HCT116 (cell line): Measurements from ENCODE around the gene SPDYE2B. TPM values are rescaled to one million over a fixed set of nuclear protein-coding genes. Genes with fewer than 3 reads are reported as not detected.
"Not testable (repeated sequence)": the region's sequence is repeated elsewhere in the genome, so short reads cannot be mapped to it uniquely, and the experiment has no call there.

Experiments used
- ATAC-seq: fragments of 200-7000 bp; cut with Tn5 transposase; 2 replicates; pipeline ENCODE4 v1.9.1; 2020; ENCODE audit warnings: mild to moderate bottlenecking, moderate library complexity
- Bru-seq: library from RNA; stranded (reverse); fragments of 400-500 nt; gene quantifications from one replicate; lab custom pipeline; 2021; lab: Mats Ljungman, UMichigan
- BruChase-seq, 2 experiments: library from RNA; stranded (reverse); fragments of 400-500 nt; gene quantifications; one replicate each; lab custom pipeline; 2021; lab: Mats Ljungman, UMichigan
- BruUV-seq: library from RNA; stranded (reverse); fragments of 400-500 nt; replicated peaks from 2 replicates; lab custom pipeline; 2021; lab: Mats Ljungman, UMichigan
- CTCF ChIA-PET: fragments of 300-600 bp; sonication (Branson Sonifier 250); formaldehyde crosslinking; loops from one replicate; lab custom pipeline; 2021; ENCODE audit warnings: antibody characterized with exemption; lab: Charles Lee
- POLR2A ChIA-PET: fragments of 300-600, 350-600 bp; sonication (Branson Sonifier 250); formaldehyde crosslinking; loops from one replicate; lab custom pipeline; 2021; ENCODE audit warnings: antibody characterized with exemption; lab: Charles Lee
- RAD21 ChIA-PET, 2 experiments: fragments of 300-600 bp; sonication (Branson Sonifier 250); formaldehyde crosslinking; loops; one replicate each; lab custom pipeline; 2023; ENCODE audit warnings: low total read pairs in 2 of 2; ENCODE audit not compliant: uncharacterized antibody in 2 of 2, unreplicated experiment in 2 of 2, low non-redundant PET in 1 of 2; lab: Charles Lee
- DNase-seq: peaks from one replicate; pipeline ENCODE4 v3.0.0-alpha.2; 2010; ENCODE audit warnings: low read depth, low spot score
- H2AFZ ChIP-seq: fragments of 200-600 bp; shearing (Covaris generic), sonication (generic); 2 replicates; pipeline ENCODE4 v1.6.1; 2017; ENCODE audit warnings: low read depth, mixed run types, mixed read lengths, antibody characterized with exemption, low read length; ENCODE audit not compliant: poor library complexity, severe bottlenecking
- H3K27ac ChIP-seq: 2 replicates; pipeline ENCODE4 v1.5.1; 2012; ENCODE audit warnings: low read depth, low read length
- H3K27me3 ChIP-seq: fragments of 200-600 bp; sonication (generic); 2 replicates; pipeline ENCODE4 v1.6.1; 2016; ENCODE audit warnings: mixed run types, low read length, mixed read lengths; ENCODE audit not compliant: insufficient read depth
- H3K36me3 ChIP-seq, 2 experiments: fragments of 200-500 bp in 1 of 2; fragments of 200-600 bp in 1 of 2; sonication (Bioruptor generic) in 1 of 2; sonication (generic) in 1 of 2; 2 replicates each; pipeline versions ENCODE4 v1.5.1 to v1.6.1; 2014 to 2016; ENCODE audit warnings: low read length in 2 of 2, inconsistent platforms in 1 of 2, mixed read lengths in 1 of 2, mixed run types in 1 of 2; ENCODE audit not compliant: insufficient read depth in 2 of 2, control insufficient read depth in 1 of 2
- H3K4me1 ChIP-seq, 2 experiments: fragments of 200-600 bp in 1 of 2; sonication (generic) in 1 of 2; 2 replicates each; pipeline versions ENCODE4 v1.5.1 to v1.6.1; 2012 to 2017; ENCODE audit warnings: low read length in 2 of 2, inconsistent platforms in 1 of 2, mild to moderate bottlenecking in 1 of 2, mixed read lengths in 1 of 2, mixed run types in 1 of 2, moderate library complexity in 1 of 2; ENCODE audit not compliant: insufficient read depth in 2 of 2, control insufficient read depth in 1 of 2
- H3K4me2 ChIP-seq: fragments of 200-600 bp; sonication (generic); 2 replicates; pipeline ENCODE4 v1.6.1; 2017; ENCODE audit warnings: mixed run types, low read length, mixed read lengths
- H3K4me3 ChIP-seq, 2 experiments: fragments of 200-600 bp in 1 of 2; sonication (generic) in 1 of 2; replicated peaks in 1 of 2; 2 replicates each; pipeline ENCODE4 v1.5.1; 2011 to 2016; ENCODE audit warnings: low read length in 2 of 2, control low read depth in 1 of 2, low read depth in 1 of 2, mild to moderate bottlenecking in 1 of 2, mixed read lengths in 1 of 2, mixed run types in 1 of 2
- H3K79me2 ChIP-seq: fragments of 200-600 bp; sonication (generic); 2 replicates; pipeline ENCODE4 v1.6.1; 2017; ENCODE audit warnings: mild to moderate bottlenecking, mixed run types, low read length, moderate library complexity, mixed read lengths; ENCODE audit not compliant: insufficient read depth
- H3K9ac ChIP-seq: fragments of 200-600 bp; sonication (generic); 2 replicates; pipeline ENCODE4 v1.6.1; 2016; ENCODE audit warnings: low read length, mixed read lengths
- H3K9me2 ChIP-seq: fragments of 200-600 bp; sonication (generic), shearing (Covaris generic); 2 replicates; pipeline ENCODE4 v1.6.1; 2017; ENCODE audit warnings: mixed run types, mild to moderate bottlenecking, moderate library complexity; ENCODE audit not compliant: insufficient read depth
- H3K9me3 ChIP-seq, 2 experiments: fragments of 200-500 bp in 1 of 2; fragments of 200-600 bp in 1 of 2; sonication (Bioruptor generic) in 1 of 2; sonication (generic) in 1 of 2; 2 replicates each; pipeline ENCODE4 v1.6.1; 2014 to 2017; ENCODE audit warnings: low read length in 2 of 2, mixed read lengths in 2 of 2, inconsistent platforms in 1 of 2, low read depth in 1 of 2, mild to moderate bottlenecking in 1 of 2, mixed run types in 1 of 2, moderate library complexity in 1 of 2; ENCODE audit not compliant: control insufficient read depth in 1 of 2, insufficient read depth in 1 of 2
- H4K20me1 ChIP-seq: fragments of 200-600 bp; sonication (generic), shearing (Covaris generic); 2 replicates; pipeline ENCODE4 v1.6.1; 2017; ENCODE audit warnings: mixed run types, mild to moderate bottlenecking, moderate library complexity; ENCODE audit not compliant: insufficient read depth
- intact Hi-C: fragments of 100-400 bp; cut with micrococcal nuclease; formaldehyde crosslinking; loops from 2 replicates; pipeline ENCODE4 v1.10.0; 2022
- long read RNA-seq: library from polyadenylated mRNA; unstranded; transcript quantifications from one replicate; pipeline ENCODE4 v2.0.0, GENCODE V29; 2021; ENCODE audit not compliant: unreplicated experiment
- polyA plus RNA-seq: library from polyadenylated mRNA; unstranded; fragments of >200 nt; gene quantifications from 2 replicates; pipeline ENCODE4 v1.2.1, GENCODE V29; 2012; ENCODE audit warnings: missing spikeins
- total RNA-seq: library from RNA; stranded (reverse); gene quantifications from one replicate; pipeline ENCODE4 v1.2.1, GENCODE V29; 2021; ENCODE audit not compliant: unreplicated experiment

SPDYE2B gene
- total RNA-seq (not detected), Bru-seq, nascent RNA (not detected), BruChase-seq, experiment 1, labeled RNA remaining after a 6-hour chase (not detected), BruChase-seq, experiment 2, labeled RNA remaining after a 2-hour chase (not detected)
- 0.12 and 0.17 TPM in 2 replicates for polyA plus RNA-seq
- long read RNA-seq, partial matches to known transcripts, result 1 of 2 reads
- long read RNA-seq, other reads (novel, unspliced or antisense), result 1 of 2 reads

DNA sequence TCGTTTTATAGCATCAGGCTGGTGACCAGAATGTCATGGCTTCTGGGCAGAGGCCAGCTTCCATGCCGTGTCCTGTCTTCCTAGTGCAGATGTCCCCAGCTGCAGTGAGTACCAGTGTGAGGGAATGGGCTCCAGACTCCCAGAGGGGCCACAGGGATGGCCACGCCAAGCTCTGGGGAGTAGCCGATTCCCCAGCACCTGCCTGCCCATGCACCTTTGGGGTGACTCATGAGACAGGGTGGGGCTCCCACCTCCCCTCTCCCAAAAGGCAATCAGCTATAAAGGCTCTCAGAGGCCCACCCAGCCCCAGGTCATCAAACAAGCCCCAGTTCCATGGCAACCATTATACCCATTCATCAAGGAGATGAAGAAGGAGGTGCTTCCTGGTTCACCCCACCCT is at the start of gene SPDYE2B:
Gene SPDYE2B, plus strand, starts transcription at position 396 of the 400 bp plus-strand sequence. CDS start 2,030 bp downstream, outside the sequence.
- not testable (repeated sequence) for H3K4me1 ChIP-seq

DNA sequence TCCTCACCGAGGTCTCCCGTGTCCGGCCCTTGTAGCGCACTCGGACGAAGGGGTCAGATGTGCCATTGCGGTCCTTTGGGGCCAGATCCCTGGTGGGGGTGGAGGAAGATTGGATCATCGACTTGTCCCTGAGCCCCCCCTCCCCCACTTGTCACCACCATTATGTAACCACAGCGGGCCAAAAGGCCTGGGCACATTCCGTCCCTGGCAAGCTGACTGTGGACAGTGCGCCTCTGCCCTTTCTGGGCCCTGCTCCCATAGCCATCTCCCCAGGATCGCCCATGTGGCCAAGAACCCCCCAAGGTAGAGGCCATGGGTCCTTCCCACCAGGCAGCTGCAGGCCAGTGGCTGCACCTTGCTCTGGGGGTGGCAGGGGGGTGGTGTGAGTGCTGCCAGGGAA is 47.8 kb upstream of the SPDYE2B start:
- H3K79me2 ChIP-seq, CTCF ChIA-PET, H3K4me2 ChIP-seq, H3K9me3 ChIP-seq, DNase-seq, H3K36me3 ChIP-seq, intact Hi-C loops, H3K27ac ChIP-seq, H3K9me2 ChIP-seq, H3K4me1 ChIP-seq, H3K27me3 ChIP-seq, POLR2A ChIA-PET, ATAC-seq, H4K20me1 ChIP-seq, H3K4me3 ChIP-seq, H2AFZ ChIP-seq, H3K9ac ChIP-seq, BruUV-seq, RAD21 ChIA-PET: not testable (repeated sequence)

More for the DNA sequence above, at the start of gene SPDYE2B:
- H3K79me2 ChIP-seq, H3K27me3 ChIP-seq, POLR2A ChIA-PET, ATAC-seq, CTCF ChIA-PET, BruUV-seq, H4K20me1 ChIP-seq, DNase-seq, H3K4me3 ChIP-seq, H3K9ac ChIP-seq, H3K9me2 ChIP-seq, intact Hi-C loops, H2AFZ ChIP-seq, H3K4me2 ChIP-seq, RAD21 ChIA-PET, H3K27ac ChIP-seq, H3K36me3 ChIP-seq, H3K9me3 ChIP-seq: not testable (repeated sequence)

DNA sequence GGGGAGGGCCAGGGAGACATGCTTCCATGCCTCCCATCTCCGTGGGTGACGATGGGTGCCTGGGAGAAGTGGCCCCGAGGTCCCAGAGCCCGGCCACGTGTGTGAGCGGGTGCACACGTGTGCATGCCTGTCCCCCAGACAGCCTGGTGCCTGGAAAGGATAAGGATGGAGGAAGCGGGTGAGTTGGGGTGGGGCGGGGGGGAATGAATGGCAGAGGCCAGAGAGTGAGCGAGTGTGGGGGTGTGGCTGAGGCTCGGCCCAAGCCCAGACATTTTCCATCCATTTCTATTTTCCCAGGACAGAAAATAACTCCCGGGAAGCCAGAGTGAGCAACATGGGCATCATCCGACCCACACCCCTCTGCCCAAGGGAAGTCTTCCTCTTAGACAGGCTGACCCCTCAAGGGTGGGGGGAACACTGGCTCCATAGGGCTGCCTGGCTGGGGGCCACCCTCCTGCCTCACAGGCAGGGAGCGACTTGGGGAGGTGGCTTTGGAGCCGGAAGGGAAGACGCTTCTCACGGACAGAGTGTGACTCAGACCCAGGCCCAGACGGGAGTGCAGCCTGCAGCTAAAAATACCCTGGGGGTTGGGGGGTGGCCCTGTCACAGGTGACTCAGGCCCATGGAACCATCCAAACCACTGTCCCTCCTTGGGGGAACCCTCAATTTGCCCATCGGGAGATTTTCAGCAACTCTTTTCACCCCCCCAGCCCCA is 45.5 kb upstream of the SPDYE2B start:
- not testable (repeated sequence) for H3K9me3 ChIP-seq

GRCh38 chr7:102606848-102607247 is 43.3 kb upstream of the SPDYE2B start:
- RAD21 ChIA-PET, H3K4me2 ChIP-seq, POLR2A ChIA-PET, DNase-seq, H3K36me3 ChIP-seq, H3K4me3 ChIP-seq, H3K9ac ChIP-seq, H3K79me2 ChIP-seq, H3K4me1 ChIP-seq, H3K27ac ChIP-seq, H4K20me1 ChIP-seq, H3K27me3 ChIP-seq, intact Hi-C loops, ATAC-seq, H3K9me2 ChIP-seq, H3K9me3 ChIP-seq, BruUV-seq, H2AFZ ChIP-seq, CTCF ChIA-PET: not testable (repeated sequence)

More for the DNA sequence above, 45.5 kb upstream of the SPDYE2B start:
- H3K4me2 ChIP-seq, H3K27ac ChIP-seq, H3K36me3 ChIP-seq, H3K9me2 ChIP-seq, H4K20me1 ChIP-seq, H3K9ac ChIP-seq, H2AFZ ChIP-seq, intact Hi-C loops, H3K4me3 ChIP-seq, BruUV-seq, DNase-seq, H3K4me1 ChIP-seq, RAD21 ChIA-PET, H3K79me2 ChIP-seq, H3K27me3 ChIP-seq, CTCF ChIA-PET, POLR2A ChIA-PET: not testable (repeated sequence)
- peak; percentile 89 for ATAC-seq
